Osteoblast (primary cell): ENCODE results near the gene ANKRD13B. TPM values are rescaled to one million over a fixed set of nuclear protein-coding genes. Genes with fewer than 3 reads are reported as not detected.

Experiments
- DNase-seq: peaks from one replicate; pipeline ENCODE4 v3.0.0; 2011; ENCODE audit warnings: low spot score, mixed read lengths; ENCODE audit not compliant: insufficient read length; ENCODE audit errors: missing footprints
- H2AFZ ChIP-seq: 2 replicates; pipeline ENCODE4 v1.6.0; 2011; ENCODE audit warnings: mild to moderate bottlenecking, low read length
- H3K27ac ChIP-seq: 2 replicates; pipeline ENCODE4 v1.5.1; 2011; ENCODE audit warnings: mild to moderate bottlenecking, low read depth, low read length, moderate library complexity
- H3K27me3 ChIP-seq: 2 replicates; pipeline ENCODE4 v1.6.0; 2012; ENCODE audit warnings: mild to moderate bottlenecking, control low read depth, inconsistent platforms, low read length, moderate library complexity; ENCODE audit not compliant: insufficient read depth
- H3K36me3 ChIP-seq: 2 replicates; pipeline ENCODE4 v1.5.1; 2011; ENCODE audit warnings: mild to moderate bottlenecking, low read length, control low read depth, moderate library complexity; ENCODE audit not compliant: insufficient read depth
- H3K4me1 ChIP-seq: 2 replicates; pipeline ENCODE4 v1.5.1; 2011; ENCODE audit warnings: mild to moderate bottlenecking, low read length, control low read depth, moderate library complexity; ENCODE audit not compliant: insufficient read depth
- H3K4me2 ChIP-seq: 2 replicates; pipeline ENCODE4 v1.6.0; 2011; ENCODE audit warnings: mild to moderate bottlenecking, low read length; ENCODE audit not compliant: insufficient read depth
- H3K4me3 ChIP-seq: fragments of 200-600 bp; sonication (generic); 3 replicates; pipeline ENCODE4 v1.5.1; 2012; ENCODE audit warnings: mild to moderate bottlenecking, low read length, inconsistent platforms; ENCODE audit not compliant: insufficient read depth
- H3K79me2 ChIP-seq: 2 replicates; pipeline ENCODE4 v1.6.0; 2012; ENCODE audit warnings: mild to moderate bottlenecking, low read length, control low read depth, inconsistent platforms; ENCODE audit not compliant: insufficient read depth
- H3K9me3 ChIP-seq: 2 replicates; pipeline ENCODE4 v1.5.1; 2011; ENCODE audit warnings: low read depth, low read length, control low read depth
- H4K20me1 ChIP-seq: 2 replicates; pipeline ENCODE4 v1.6.0; 2012; ENCODE audit warnings: mild to moderate bottlenecking, low read length, control low read depth; ENCODE audit not compliant: insufficient read depth
- total RNA-seq: library from RNA; depleted of rRNA; stranded (reverse); fragments of >200 nt; gene quantifications from 2 replicates; pipeline ENCODE4 v1.2.3, GENCODE V29; 2012
- TF ChIP-seq, protein P1 (sequence below): IDR thresholded peaks from 2 replicates; pipeline ENCODE4 v1.5.1; 2011; ENCODE audit warnings: mild to moderate bottlenecking, low read depth, low read length, moderate library complexity; ENCODE audit errors: extremely low read depth

The ANKRD13B gene
- total RNA-seq, 1 donor: 18.5 TPM

DNA sequence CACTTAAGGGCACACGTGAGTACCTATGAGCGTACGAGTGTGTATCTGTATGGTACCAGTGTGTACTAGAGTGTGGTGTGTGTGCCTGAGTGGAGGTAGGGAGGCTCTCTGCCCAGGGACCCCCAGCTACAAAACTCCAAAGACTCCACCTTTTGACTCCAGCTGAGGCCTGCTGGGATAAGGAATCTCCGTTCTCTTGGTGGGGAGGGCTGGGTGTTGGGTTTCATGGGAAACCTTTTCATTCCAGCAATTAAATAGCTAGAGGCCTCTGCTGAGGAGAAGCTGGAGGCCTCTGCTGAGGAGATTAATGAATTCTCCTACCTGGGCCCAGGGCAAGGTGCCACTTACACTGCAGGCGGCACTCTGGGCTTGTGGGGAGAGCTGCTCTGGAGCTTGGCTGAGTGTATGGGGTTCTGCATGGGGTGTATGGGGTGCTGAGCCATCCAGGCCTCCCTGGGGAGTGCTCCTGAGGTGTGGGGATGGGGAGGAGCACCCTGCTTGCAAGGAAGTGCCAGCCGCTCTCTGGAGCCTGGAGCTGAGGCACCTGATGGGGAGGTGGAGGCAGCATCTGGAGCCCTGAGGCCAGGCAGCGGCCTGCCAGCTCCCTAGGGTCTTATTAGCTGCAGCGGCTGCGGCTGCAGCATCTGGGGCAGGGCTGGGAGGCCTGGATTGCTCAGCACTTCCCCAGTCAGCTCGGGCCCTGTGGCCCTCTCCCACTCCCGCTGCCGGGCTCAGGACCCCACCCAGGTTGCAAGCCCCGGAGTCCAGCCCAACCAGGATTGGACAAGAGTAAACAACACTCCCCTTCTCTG is 4.6 kb downstream of the ANKRD13B start:
- DNase-seq: no peak
- no peaks in the 10 kb centered on the region for H3K9me3 ChIP-seq
- TF ChIP-seq, protein P1, sequence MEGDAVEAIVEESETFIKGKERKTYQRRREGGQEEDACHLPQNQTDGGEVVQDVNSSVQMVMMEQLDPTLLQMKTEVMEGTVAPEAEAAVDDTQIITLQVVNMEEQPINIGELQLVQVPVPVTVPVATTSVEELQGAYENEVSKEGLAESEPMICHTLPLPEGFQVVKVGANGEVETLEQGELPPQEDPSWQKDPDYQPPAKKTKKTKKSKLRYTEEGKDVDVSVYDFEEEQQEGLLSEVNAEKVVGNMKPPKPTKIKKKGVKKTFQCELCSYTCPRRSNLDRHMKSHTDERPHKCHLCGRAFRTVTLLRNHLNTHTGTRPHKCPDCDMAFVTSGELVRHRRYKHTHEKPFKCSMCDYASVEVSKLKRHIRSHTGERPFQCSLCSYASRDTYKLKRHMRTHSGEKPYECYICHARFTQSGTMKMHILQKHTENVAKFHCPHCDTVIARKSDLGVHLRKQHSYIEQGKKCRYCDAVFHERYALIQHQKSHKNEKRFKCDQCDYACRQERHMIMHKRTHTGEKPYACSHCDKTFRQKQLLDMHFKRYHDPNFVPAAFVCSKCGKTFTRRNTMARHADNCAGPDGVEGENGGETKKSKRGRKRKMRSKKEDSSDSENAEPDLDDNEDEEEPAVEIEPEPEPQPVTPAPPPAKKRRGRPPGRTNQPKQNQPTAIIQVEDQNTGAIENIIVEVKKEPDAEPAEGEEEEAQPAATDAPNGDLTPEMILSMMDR: no peak

DNA sequence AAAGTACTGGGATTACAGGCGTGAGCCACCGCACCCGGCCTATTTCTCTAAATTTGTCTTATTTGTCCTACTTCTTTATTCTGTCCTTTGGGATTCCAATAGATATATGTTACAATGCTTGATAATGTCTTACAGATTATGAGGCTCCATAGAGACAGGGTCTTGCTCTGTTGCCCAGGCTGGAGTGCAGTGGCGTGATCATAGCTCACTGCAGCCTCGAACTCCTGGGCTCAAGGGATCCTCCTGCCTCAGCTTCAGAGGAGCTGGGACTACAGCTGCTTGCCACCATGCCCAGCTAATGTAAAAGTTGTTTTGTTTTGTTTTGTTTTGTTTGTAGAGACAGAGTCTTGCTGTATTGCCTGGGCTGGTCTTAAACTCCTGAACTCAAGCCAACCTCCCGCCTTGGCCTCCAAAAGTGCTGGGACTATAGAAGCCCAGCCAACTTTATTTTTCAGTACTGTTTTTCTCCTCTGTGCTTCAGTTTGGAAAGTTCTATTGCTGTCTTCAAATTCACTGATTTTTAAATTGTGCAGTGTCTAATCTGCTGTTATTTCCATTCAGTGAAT is 10.3 kb downstream of the ANKRD13B start:
- TF ChIP-seq, protein P1: no peak

More for the DNA sequence above, 4.6 kb downstream of the ANKRD13B start:
- Histone ChIP-seq H3K4me2 (no peak overlapping the region), H3K4me1 (peaks cover 12% of the 10 kb centered on the region), H3K27me3 (no peaks in the 10 kb centered on the region), H3K79me2 (no peaks in the 10 kb centered on the region), H3K4me3 (no peak overlapping the region), H3K27ac (no peak overlapping the region), H3K36me3 (no peaks in the 10 kb centered on the region), H2AFZ (no peak overlapping the region), H4K20me1 (peaks cover 28% of the 10 kb centered on the region)

DNA sequence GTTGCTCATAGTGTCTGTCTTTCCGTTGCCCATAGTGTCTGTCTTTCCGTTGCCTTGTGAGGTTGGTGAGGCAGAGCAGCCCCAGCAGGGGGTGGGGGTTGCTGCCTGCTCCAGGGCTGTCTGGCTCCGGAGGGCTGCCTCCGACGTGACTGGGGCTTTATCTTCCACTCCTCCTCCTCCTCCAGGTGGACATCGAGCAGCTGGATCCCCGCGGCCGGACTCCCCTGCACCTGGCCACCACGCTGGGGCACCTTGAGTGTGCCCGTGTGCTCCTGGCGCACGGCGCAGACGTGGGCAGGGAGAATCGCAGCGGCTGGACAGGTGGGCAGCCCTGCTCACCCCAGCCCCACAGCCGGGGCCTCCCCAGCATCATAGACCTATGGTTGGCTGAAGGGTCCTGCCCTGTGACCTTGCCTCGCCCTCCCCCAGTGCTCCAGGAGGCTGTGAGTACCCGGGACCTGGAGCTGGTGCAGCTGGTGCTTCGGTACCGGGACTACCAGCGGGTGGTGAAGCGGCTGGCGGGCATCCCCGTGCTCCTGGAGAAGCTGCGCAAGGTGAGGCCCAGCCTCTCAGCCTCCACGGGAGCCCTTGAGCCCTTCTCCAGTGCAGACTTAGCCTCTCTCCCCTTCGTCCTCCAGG is 14.7 kb downstream of the ANKRD13B start:
- Histone ChIP-seq H3K79me2 (no peaks in the 10 kb centered on the region), H3K36me3 (no peaks in the 10 kb centered on the region), H3K4me1 (no peaks in the 10 kb centered on the region), H3K9me3 (no peaks in the 10 kb centered on the region), H3K27ac (no peak overlapping the region), H2AFZ (no peak overlapping the region), H3K4me3 (no peak overlapping the region), H3K27me3 (no peaks in the 10 kb centered on the region), H4K20me1 (no peaks in the 10 kb centered on the region), H3K4me2 (no peak overlapping the region)
- peak; percentile 70 for DNase-seq
- TF ChIP-seq, protein P1: no peak

More for the DNA sequence above, 10.3 kb downstream of the ANKRD13B start:
- no peak for DNase-seq
- Histone ChIP-seq H2AFZ (no peak overlapping the region), H3K4me3 (no peak overlapping the region), H3K27me3 (no peaks in the 10 kb centered on the region), H3K4me2 (no peak overlapping the region), H3K27ac (no peak overlapping the region), H4K20me1 (peaks cover 9% of the 10 kb centered on the region), H3K9me3 (no peaks in the 10 kb centered on the region), H3K4me1 (no peaks in the 10 kb centered on the region), H3K79me2 (no peaks in the 10 kb centered on the region), H3K36me3 (no peaks in the 10 kb centered on the region)

DNA sequence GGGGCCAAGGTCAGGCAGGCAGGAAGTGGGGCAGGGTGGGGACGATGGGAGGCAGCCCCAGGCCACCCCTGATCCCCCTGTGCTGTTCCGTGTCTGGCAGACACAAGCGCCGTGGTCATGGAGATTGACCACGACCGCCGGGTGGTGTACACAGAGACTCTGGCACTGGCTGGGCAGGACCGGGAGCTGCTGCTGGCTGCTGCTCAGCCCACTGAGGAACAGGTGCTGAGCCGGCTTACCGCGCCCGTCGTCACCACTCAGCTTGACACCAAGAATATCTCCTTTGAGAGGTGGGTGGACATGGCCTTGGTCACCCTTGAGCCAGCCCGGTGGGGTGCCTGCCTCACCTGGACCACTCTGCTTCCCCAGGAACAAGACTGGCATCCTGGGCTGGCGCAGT is 16.1 kb downstream of the ANKRD13B start:
- Histone ChIP-seq H3K36me3 (no peaks in the 10 kb centered on the region), H3K27ac (no peak overlapping the region)

More for the DNA sequence above, 16.1 kb downstream of the ANKRD13B start:
- Histone ChIP-seq H3K4me1 (peaks cover 6% of the 10 kb centered on the region), H3K27me3 (no peaks in the 10 kb centered on the region), H3K4me3 (no peak overlapping the region), H4K20me1 (no peaks in the 10 kb centered on the region), H3K9me3 (no peaks in the 10 kb centered on the region), H2AFZ (no peak overlapping the region), H3K4me2 (no peak overlapping the region), H3K79me2 (no peaks in the 10 kb centered on the region)
- peak; percentile 39 for DNase-seq
- TF ChIP-seq, protein P1: no peak
